Stimulated activated CD8-positive, alpha-beta memory T cell treated with anti-CD3 and anti-CD28 coated beads, Interleukin-4, amount 100 ng/mL, for 48 hours (primary cell): ENCODE measurements around the gene NTN1.

ENCODE experiments used
- DNase-seq: peaks from one replicate; pipeline ENCODE4 v3.0.0-alpha.2; 2020

The NTN1 gene

GRCh38 chr17:9006175-9006767 lies 15.0 kb upstream of the NTN1 start:
- DNase-seq: no peak

- DNase-seq: no peak
Measured at GRCh38 chr17:9007052-9007714, 14.1 kb upstream of the NTN1 start.

GRCh38 chr17:9009096-9009495 lies 12.2 kb upstream of the NTN1 start:
- DNase-seq: no peak

- DNase-seq: no peak
Measured at GRCh38 chr17:9009737-9010136, 11.6 kb upstream of the NTN1 start.

- DNase-seq: no peak
Measured at GRCh38 chr17:9011001-9011400, 10.3 kb upstream of the NTN1 start.

- no peak for DNase-seq
Measured at GRCh38 chr17:9016941-9017552, 4.3 kb upstream of the NTN1 start.

GRCh38 chr17:9018726-9019125 lies 2.6 kb upstream of the NTN1 start:
- DNase-seq: no peak

GRCh38 chr17:9020096-9020823 lies 1.1 kb upstream of the NTN1 start:
- no peak for DNase-seq

- DNase-seq: no peak
Measured at GRCh38 chr17:9020824-9021157, 519 bp upstream of the NTN1 start.

- no peak for DNase-seq
Measured at GRCh38 chr17:9021992-9022572, 772 bp downstream of the NTN1 start.

GRCh38 chr17:9022573-9023391 lies 1.5 kb downstream of the NTN1 start:
- peak; percentile 35 for DNase-seq

GRCh38 chr17:9023392-9024218 lies 2.3 kb downstream of the NTN1 start:
- DNase-seq: no peak

- no peak for DNase-seq
Measured at GRCh38 chr17:9024497-9024896, 3.2 kb downstream of the NTN1 start.

GRCh38 chr17:9026741-9027140 lies 5.4 kb downstream of the NTN1 start:
- no peak for DNase-seq

GRCh38 chr17:9028202-9028987 lies 7.1 kb downstream of the NTN1 start:
- no peak for DNase-seq

GRCh38 chr17:9028988-9029570 lies 7.8 kb downstream of the NTN1 start:
- DNase-seq: no peak

GRCh38 chr17:9032151-9032550 lies 10.8 kb downstream of the NTN1 start:
- no peak for DNase-seq

- no peak for DNase-seq
Measured at GRCh38 chr17:9032583-9032982, 11.3 kb downstream of the NTN1 start.

- DNase-seq: no peak
Measured at GRCh38 chr17:9035249-9035648, 13.9 kb downstream of the NTN1 start.

- DNase-seq: no peak
Measured at GRCh38 chr17:9036336-9036735, 15.0 kb downstream of the NTN1 start.

- no peak for DNase-seq
Measured at GRCh38 chr17:9037736-9038135, 16.4 kb downstream of the NTN1 start.
